Kidney (tissue), 14 donors: ENCODE measurements around the gene TMEM239. TPM values are rescaled to one million over a fixed set of nuclear protein-coding genes. Genes with fewer than 3 reads are reported as not detected.
A peak's percentile ranks its signal among the peaks of the same experiment; 100 is the strongest.

Experiments
- DNase-seq, 5 donors: peaks; one replicate each; pipeline ENCODE4 v3.0.0-alpha.2; 2013 to 2020
- FAIRE-seq: peaks from 2 replicates; lab custom pipeline; 2012; peaks lifted over from hg19 to GRCh38; lab: Jason Lieb, UNC
- H3K27ac ChIP-seq, 2 donors: one replicate each; pipeline ENCODE4 v1.7.0; 2013; ENCODE audit warnings: low read depth in 2 of 2, low read length in 2 of 2, inconsistent platforms in 1 of 2
- H3K27me3 ChIP-seq: one replicate; pipeline ENCODE4 v1.7.1; 2013; ENCODE audit warnings: low read length, inconsistent platforms; ENCODE audit not compliant: control insufficient read depth, insufficient read depth
- H3K36me3 ChIP-seq, 3 donors: one replicate each; pipeline versions ENCODE4 v1.7.0 to v1.7.1; 2013; ENCODE audit warnings: low read length in 3 of 3, control low read depth in 1 of 3, inconsistent platforms in 1 of 3; ENCODE audit not compliant: insufficient read depth in 3 of 3, control insufficient read depth in 2 of 3
- H3K4me1 ChIP-seq, 3 donors: one replicate each; pipeline versions ENCODE4 v1.7.0 to v1.7.1; 2013; ENCODE audit warnings: low read length in 3 of 3, inconsistent platforms in 1 of 3, low read depth in 1 of 3; ENCODE audit not compliant: control insufficient read depth in 2 of 3, insufficient read depth in 2 of 3
- H3K4me3 ChIP-seq, 3 donors: one replicate each; pipeline versions ENCODE4 v1.7.0 to v1.8.1; 2013; ENCODE audit warnings: low read length in 3 of 3, control low read depth in 1 of 3, inconsistent platforms in 1 of 3
- H3K9ac ChIP-seq, 3 donors: one replicate each; pipeline versions ENCODE4 v1.7.0 to v1.7.1; 2013; ENCODE audit warnings: low read length in 3 of 3, control low read depth in 1 of 3, inconsistent platforms in 1 of 3
- H3K9me3 ChIP-seq, 3 donors: one replicate each; pipeline versions ENCODE4 v1.7.0 to v1.7.1; 2013; ENCODE audit warnings: low read length in 3 of 3, control low read depth in 1 of 3, inconsistent platforms in 1 of 3; ENCODE audit not compliant: control insufficient read depth in 2 of 3, insufficient read depth in 1 of 3
- CTCF ChIP-seq: IDR thresholded peaks from 3 replicates; pipeline ENCODE4 v1.5.1; 2012; ENCODE audit warnings: mild to moderate bottlenecking, moderate library complexity, borderline replicate concordance; ENCODE audit not compliant: insufficient read depth; ENCODE audit errors: extremely low read depth
- intact Hi-C: fragments of 100-400 bp; cut with DNase I; formaldehyde crosslinking; loops from one replicate; pipeline ENCODE4 v1.11.1; 2022
- polyA plus RNA-seq: library from polyadenylated mRNA; stranded (reverse); fragments of 350-450 nt; fragmentation: Illumina TruSeq; extraction: RNeasy Lipid Tissue Mini Kit (QIAGEN cat#74804); gene quantifications from one replicate; pipeline ENCODE4 v1.2.3, GENCODE V29; 2014; ENCODE audit warnings: low read depth, low replicate concordance; ENCODE audit not compliant: insufficient read depth
- total RNA-seq: library from RNA; stranded (reverse); fragmentation: NEBNext Ultra II Directional; extraction: Animal tissue kit (Norgen Biotek cat#: 25700); gene quantifications from one replicate; pipeline ENCODE4 v1.2.1, GENCODE V29; 2021
- donor health status: control.
- donor health status: control.
- donor health status: control.
- donor health status: control.
- donor health status: control.
- donor health status: DM: yes; HTN: yes; CAD: no.
- donor health status: Normal renal cell carcinoma (clear cell type).

TMEM239 gene
- total and polyA plus RNA-seq, 2 donors from 2014 or later = not detected

- H3K4me3 ChIP-seq = no peak overlapping the region
- H3K9me3 ChIP-seq = no peaks in the 10 kb centered on the region
- TF ChIP-seq CTCF = no peak
- FAIRE-seq (no peak), DNase-seq (peak in 2 of 5 donors; percentile 31 to 60)
- no peaks in the 10 kb centered on the region for H3K36me3 ChIP-seq
- intact Hi-C loops = no loop called here
- no peak overlapping the region for H3K9ac ChIP-seq
- no peaks in the 10 kb centered on the region for H3K27me3 ChIP-seq
- no peaks in the 10 kb centered on the region for H3K4me1 ChIP-seq
- H3K27ac ChIP-seq = no peak overlapping the region
Measured at GRCh38 chr20:2822073-2822472, 5.9 kb downstream of the TMEM239 start.

- no peak for FAIRE-seq
- no peak for DNase-seq
- intact Hi-C loops = no loop called here
- H3K4me3 ChIP-seq = no peak overlapping the region
- H3K27me3 ChIP-seq = no peaks in the 10 kb centered on the region
- no peak overlapping the region for H3K27ac ChIP-seq
- H3K9me3 ChIP-seq = no peaks in the 10 kb centered on the region
- no peaks in the 10 kb centered on the region for H3K4me1 ChIP-seq
- TF ChIP-seq CTCF = no peak
- no peak overlapping the region for H3K9ac ChIP-seq
- no peaks in the 10 kb centered on the region for H3K36me3 ChIP-seq
Measured at GRCh38 chr20:2825761-2826160, 9.6 kb downstream of the TMEM239 start.

- no peak overlapping the region for H3K4me3 ChIP-seq
- intact Hi-C loops = no loop called here
- no peak for FAIRE-seq
Measured at GRCh38 chr20:2826655-2827054, 10.5 kb downstream of the TMEM239 start.

More at GRCh38 chr20:2826655-2827054, 10.5 kb downstream of the TMEM239 start:
- Histone ChIP-seq H3K27ac (no peak overlapping the region), H3K36me3 (no peaks in the 10 kb centered on the region), H3K9me3 (no peaks in the 10 kb centered on the region), H3K27me3 (no peaks in the 10 kb centered on the region), H3K4me1 (no peaks in the 10 kb centered on the region), H3K9ac (no peak overlapping the region)
- no peak for DNase-seq
- no peak for TF ChIP-seq CTCF
